A673 (cell line): ENCODE data around the gene CREB3L4.

Source experiments
- CTCF ChIP-seq: fragments of 300-800, 200-600 bp; sonication (generic); conservative IDR thresholded peaks from 2 replicates; pipeline ENCODE4 v1.5.1; 2017; ENCODE audit warnings: low read depth, mild to moderate bottlenecking, antibody characterized with exemption, low read length, moderate library complexity, mixed read lengths
- EZH2 ChIP-seq: fragments of 200-600 bp; sonication (generic); IDR thresholded peaks from 2 replicates; pipeline ENCODE4 v1.6.1; 2017; ENCODE audit warnings: borderline replicate concordance, low read depth, mild to moderate bottlenecking, mixed read lengths, antibody characterized with exemption, low read length; ENCODE audit not compliant: poor library complexity, severe bottlenecking

DNA sequence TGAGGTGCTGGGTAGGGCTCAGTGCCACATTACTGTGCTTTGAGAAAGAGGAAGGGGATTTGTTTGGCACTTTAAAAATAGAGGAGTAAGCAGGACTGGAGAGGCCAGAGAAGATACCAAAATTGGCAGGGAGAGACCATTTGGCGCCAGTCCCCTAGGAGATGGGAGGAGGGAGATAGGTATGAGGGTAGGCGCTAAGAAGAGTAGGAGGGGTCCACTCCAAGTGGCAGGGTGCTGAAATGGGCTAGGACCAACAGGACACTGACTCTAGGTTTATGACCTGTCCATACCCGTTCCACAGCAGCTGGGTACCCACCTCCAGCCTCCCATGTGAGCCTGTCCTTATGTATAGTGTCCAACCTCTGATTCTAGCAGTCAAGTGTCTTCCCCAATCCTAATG is 8.2 kb upstream of the CREB3L4 start:
- no peak for TF ChIP-seq CTCF
- TF ChIP-seq EZH2 = no peak
